NT2/D1 (cell line): ENCODE measurements around the gene PAX4.

Source experiments
- SUZ12 ChIP-seq: IDR thresholded peaks from 2 replicates; pipeline ENCODE4 v1.6.1; 2011; ENCODE audit not compliant: insufficient read length, insufficient read depth; ENCODE audit errors: extremely low read depth
- YY1 ChIP-seq: IDR thresholded peaks from 2 replicates; pipeline ENCODE4 v1.6.1; 2011; ENCODE audit not compliant: insufficient read length, insufficient read depth
- ZNF274 ChIP-seq: IDR thresholded peaks from 2 replicates; pipeline ENCODE4 v1.6.1; 2011; ENCODE audit warnings: mild to moderate bottlenecking, low read depth, low read length

GRCh38 chr7:127588697-127589482 is 29.1 kb downstream of the PAX4 start:
- TF ChIP-seq YY1, result no peak
- TF ChIP-seq SUZ12, result no peak
- TF ChIP-seq ZNF274, result no peak
